GM12891 (cell line): ENCODE results near the gene TIMP3.

Experiments used
- PAX5 ChIP-seq: IDR thresholded peaks from 2 replicates; pipeline ENCODE4 v1.6.1; 2011; ENCODE audit warnings: low read length, moderate library complexity, mild to moderate bottlenecking; ENCODE audit not compliant: insufficient read depth, severe bottlenecking
- POLR2A ChIP-seq: IDR thresholded peaks from 2 replicates; pipeline ENCODE4 v1.6.1; 2011; ENCODE audit warnings: low read depth, low read length, control low read depth
- POLR2AphosphoS5 ChIP-seq: IDR thresholded peaks from 2 replicates; pipeline ENCODE4 v1.6.1; 2011; ENCODE audit warnings: low read depth, low read length, control low read depth
- TAF1 ChIP-seq: IDR thresholded peaks from 2 replicates; pipeline ENCODE4 v1.6.1; 2011; ENCODE audit warnings: low read depth, low read length, control low read depth

- TF ChIP-seq PAX5, result no peak
- TF ChIP-seq POLR2A, result no peak
- TF ChIP-seq TAF1, result no peak
- no peak for TF ChIP-seq POLR2AphosphoS5
Measured at GRCh38 chr22:32785321-32786026, 16.0 kb upstream of the TIMP3 start.
